GM19351 (cell line): ENCODE results near the gene ATOX1.
"Not testable (repeated sequence)": the region's sequence is repeated elsewhere in the genome, so short reads cannot be mapped to it uniquely, and the experiment has no call there.

Source experiments
- ATAC-seq: cut with Tn5 transposase; IDR thresholded peaks from one replicate; pipeline ENCODE4 v1.9.1; 2021; ENCODE audit warnings: mild to moderate bottlenecking, moderate library complexity; ENCODE audit not compliant: unreplicated experiment

The ATOX1 gene

GRCh38 chr5:151699071-151699901, 59.1 kb downstream of the ATOX1 start:
- ATAC-seq: no peak

GRCh38 chr5:151698081-151698480, 60.4 kb downstream of the ATOX1 start:
- not testable (repeated sequence) for ATAC-seq

GRCh38 chr5:151697452-151697851, 61.0 kb downstream of the ATOX1 start:
- no peak for ATAC-seq

GRCh38 chr5:151696470-151697061, 61.9 kb downstream of the ATOX1 start:
- ATAC-seq: no peak

GRCh38 chr5:151695464-151695863, 63.0 kb downstream of the ATOX1 start:
- ATAC-seq: no peak

- ATAC-seq: no peak
Observed at GRCh38 chr5:151694035-151694485, 64.4 kb downstream of the ATOX1 start.
